DND-41 (cell line): Measurements from ENCODE around the gene LYPD6B.

Experiments used
- ATAC-seq: fragments of 200-7000 bp; cut with Tn5 transposase; 3 replicates; pipeline ENCODE4 v1.9.1; 2021; ENCODE audit warnings: low read depth; ENCODE audit not compliant: insufficient read depth
- DNase-seq: peaks from one replicate; pipeline ENCODE4 v3.0.0-alpha.2; 2020
- H2AFZ ChIP-seq: 2 replicates; pipeline ENCODE4 v1.6.0; 2012; ENCODE audit warnings: low read depth, low read length
- H3K27ac ChIP-seq: 2 replicates; pipeline ENCODE4 v1.5.1; 2012; ENCODE audit warnings: low read length, inconsistent platforms
- H3K27me3 ChIP-seq: fragments of 200-600 bp; sonication (generic); 2 replicates; pipeline ENCODE4 v1.6.0; 2012; ENCODE audit warnings: low read length, mild to moderate bottlenecking, inconsistent platforms; ENCODE audit not compliant: insufficient read depth, poor library complexity
- H3K36me3 ChIP-seq: 2 replicates; pipeline ENCODE4 v1.5.1; 2012; ENCODE audit warnings: low read length, inconsistent platforms; ENCODE audit not compliant: insufficient read depth
- H3K4me1 ChIP-seq: 2 replicates; pipeline ENCODE4 v1.5.1; 2012; ENCODE audit warnings: mild to moderate bottlenecking, low read length; ENCODE audit not compliant: insufficient read depth
- H3K4me2 ChIP-seq: 2 replicates; pipeline ENCODE4 v1.6.0; 2012; ENCODE audit warnings: mild to moderate bottlenecking, moderate library complexity, low read length, inconsistent platforms; ENCODE audit not compliant: insufficient read depth
- H3K4me3 ChIP-seq, 2 experiments: fragments of 200-600 bp in 1 of 2; shearing (Covaris generic) in 1 of 2; 2 replicates each; pipeline ENCODE4 v1.5.1; 2012 to 2016; ENCODE audit warnings: inconsistent platforms in 2 of 2, low read length in 2 of 2, mild to moderate bottlenecking in 2 of 2, low read depth in 1 of 2, moderate library complexity in 1 of 2
- H3K79me2 ChIP-seq: 2 replicates; pipeline ENCODE4 v1.6.0; 2012; ENCODE audit warnings: low read length, inconsistent platforms; ENCODE audit not compliant: insufficient read depth
- H3K9ac ChIP-seq: 2 replicates; pipeline ENCODE4 v1.6.0; 2012; ENCODE audit warnings: low read depth, mild to moderate bottlenecking, inconsistent platforms, low read length, moderate library complexity
- H3K9me3 ChIP-seq: 2 replicates; pipeline ENCODE4 v1.5.1; 2012; ENCODE audit warnings: low read length, moderate library complexity, mild to moderate bottlenecking, inconsistent platforms; ENCODE audit not compliant: insufficient read depth, severe bottlenecking
- H4K20me1 ChIP-seq: 2 replicates; pipeline ENCODE4 v1.6.0; 2012; ENCODE audit warnings: low read length; ENCODE audit not compliant: insufficient read depth
- EZH2 ChIP-seq: IDR thresholded peaks from 3 replicates; pipeline ENCODE4 v1.6.1; 2012; ENCODE audit warnings: borderline replicate concordance, low read depth, mild to moderate bottlenecking, moderate library complexity, low read length, inconsistent platforms; ENCODE audit not compliant: severe bottlenecking
- TF ChIP-seq, protein P1 (sequence below): IDR thresholded peaks from 2 replicates; pipeline ENCODE4 v1.5.1; 2012; ENCODE audit warnings: borderline replicate concordance, low read length, moderate library complexity, mild to moderate bottlenecking; ENCODE audit not compliant: poor library complexity, severe bottlenecking; ENCODE audit errors: extremely low read depth

LYPD6B gene

DNA sequence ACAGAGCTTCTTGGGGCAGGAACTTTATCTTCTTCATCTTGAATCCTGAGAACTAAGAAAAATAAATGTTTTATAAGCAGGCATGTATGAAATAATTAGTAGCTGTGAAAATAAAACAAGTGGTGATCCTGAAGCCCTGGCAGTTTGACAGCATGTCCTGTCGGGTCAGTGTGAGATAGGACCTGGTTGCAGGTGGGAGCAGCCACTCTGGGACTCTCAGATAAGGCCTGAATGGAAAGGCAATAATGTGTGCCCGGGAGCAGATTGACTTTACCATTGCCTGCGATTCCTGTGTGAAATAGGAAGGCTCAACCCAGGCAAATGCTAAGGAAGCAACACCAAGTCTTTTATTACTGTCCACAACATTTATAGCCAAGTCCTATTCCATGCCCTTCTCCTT, 132.4 kb downstream of the LYPD6B start:
- Histone ChIP-seq H3K4me3 (no peak overlapping the region), H4K20me1 (no peaks in the 10 kb centered on the region), H3K9ac (no peak overlapping the region), H3K4me2 (no peak overlapping the region), H3K4me1 (peaks cover 23% of the 10 kb centered on the region), H3K36me3 (no peaks in the 10 kb centered on the region), H3K79me2 (no peaks in the 10 kb centered on the region), H2AFZ (no peak overlapping the region), H3K27me3 (no peaks in the 10 kb centered on the region), H3K9me3 (no peaks in the 10 kb centered on the region), H3K27ac (no peak overlapping the region)
- no peak for ATAC-seq
- TF ChIP-seq, protein P1, sequence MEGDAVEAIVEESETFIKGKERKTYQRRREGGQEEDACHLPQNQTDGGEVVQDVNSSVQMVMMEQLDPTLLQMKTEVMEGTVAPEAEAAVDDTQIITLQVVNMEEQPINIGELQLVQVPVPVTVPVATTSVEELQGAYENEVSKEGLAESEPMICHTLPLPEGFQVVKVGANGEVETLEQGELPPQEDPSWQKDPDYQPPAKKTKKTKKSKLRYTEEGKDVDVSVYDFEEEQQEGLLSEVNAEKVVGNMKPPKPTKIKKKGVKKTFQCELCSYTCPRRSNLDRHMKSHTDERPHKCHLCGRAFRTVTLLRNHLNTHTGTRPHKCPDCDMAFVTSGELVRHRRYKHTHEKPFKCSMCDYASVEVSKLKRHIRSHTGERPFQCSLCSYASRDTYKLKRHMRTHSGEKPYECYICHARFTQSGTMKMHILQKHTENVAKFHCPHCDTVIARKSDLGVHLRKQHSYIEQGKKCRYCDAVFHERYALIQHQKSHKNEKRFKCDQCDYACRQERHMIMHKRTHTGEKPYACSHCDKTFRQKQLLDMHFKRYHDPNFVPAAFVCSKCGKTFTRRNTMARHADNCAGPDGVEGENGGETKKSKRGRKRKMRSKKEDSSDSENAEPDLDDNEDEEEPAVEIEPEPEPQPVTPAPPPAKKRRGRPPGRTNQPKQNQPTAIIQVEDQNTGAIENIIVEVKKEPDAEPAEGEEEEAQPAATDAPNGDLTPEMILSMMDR, result no peak
- no peak for TF ChIP-seq EZH2
- no peak for DNase-seq

DNA sequence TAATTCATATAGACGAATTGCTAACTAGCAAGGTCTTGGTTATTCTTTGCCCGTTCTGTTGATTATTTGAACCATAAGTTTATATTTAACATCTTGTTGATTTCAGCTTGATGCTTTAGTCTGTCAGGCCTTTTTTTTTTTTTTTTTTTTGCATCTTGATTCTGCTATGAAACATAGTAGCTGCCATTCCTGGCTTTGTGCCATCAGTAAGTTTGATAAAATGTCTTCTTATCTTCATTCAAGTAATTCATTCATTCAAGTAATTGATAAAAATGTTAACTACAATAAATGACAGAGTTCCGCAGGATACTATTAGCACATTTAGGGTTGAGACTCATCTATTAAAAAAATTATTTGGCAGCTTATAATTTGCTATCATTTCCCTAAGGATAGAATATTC, 134.7 kb downstream of the LYPD6B start:
- H3K9ac ChIP-seq, result no peak overlapping the region
- H2AFZ ChIP-seq, result no peak overlapping the region
- H3K4me1 ChIP-seq, result peaks cover 5% of the 10 kb centered on the region; the same call in 1 of the 2 replicates
- no peak overlapping the region for H3K4me3 ChIP-seq
- H3K4me2 ChIP-seq, result no peak overlapping the region
- no peaks in the 10 kb centered on the region for H3K79me2 ChIP-seq
- H3K27ac ChIP-seq, result no peak overlapping the region
- H3K9me3 ChIP-seq, result no peaks in the 10 kb centered on the region
- DNase-seq (no peak), ATAC-seq (no peak)
- H3K36me3 ChIP-seq, result no peaks in the 10 kb centered on the region
- no peaks in the 10 kb centered on the region for H3K27me3 ChIP-seq
- H4K20me1 ChIP-seq, result no peaks in the 10 kb centered on the region
- TF ChIP-seq, protein P1, result no peak
- TF ChIP-seq EZH2, result no peak

DNA sequence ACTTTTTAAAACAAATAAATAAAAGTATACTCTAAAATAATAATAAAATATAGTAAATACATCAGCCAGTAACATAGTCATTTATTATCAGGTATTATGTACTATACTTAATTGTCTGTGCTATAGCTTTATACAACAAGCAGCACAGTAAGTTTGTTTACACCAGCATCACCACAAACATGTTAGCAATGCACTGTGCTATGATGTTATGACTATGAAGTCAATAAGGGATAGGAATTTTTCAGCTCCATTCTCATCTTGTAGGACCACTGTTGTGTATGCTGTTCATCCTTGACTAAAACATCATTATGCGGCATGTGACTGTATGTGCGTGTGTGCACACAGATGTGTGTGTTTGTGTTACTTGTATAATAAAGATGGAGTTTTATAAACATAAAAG, 137.5 kb downstream of the LYPD6B start:
- no peak for DNase-seq

More for the DNA sequence above, 137.5 kb downstream of the LYPD6B start:
- H3K9me3 ChIP-seq, result no peaks in the 10 kb centered on the region
- H3K36me3 ChIP-seq, result no peaks in the 10 kb centered on the region
- H3K27me3 ChIP-seq, result peaks cover 2% of the 10 kb centered on the region
- H2AFZ ChIP-seq, result no peak overlapping the region
- TF ChIP-seq, protein P1, result no peak
- TF ChIP-seq EZH2, result no peak
- H4K20me1 ChIP-seq, result no peaks in the 10 kb centered on the region
- ATAC-seq, result no peak
- H3K9ac ChIP-seq, result no peak overlapping the region
- no peak overlapping the region for H3K4me3 ChIP-seq
- H3K4me1 ChIP-seq, result no peaks in the 10 kb centered on the region
- no peak overlapping the region for H3K4me2 ChIP-seq
- no peak overlapping the region for H3K27ac ChIP-seq
- H3K79me2 ChIP-seq, result no peaks in the 10 kb centered on the region
